IMR-90 (cell line): ENCODE measurements around the gene VSIR.

Experiments used
- CHD1 ChIP-seq: IDR thresholded peaks from 2 replicates; pipeline ENCODE4 v1.6.1; 2012; ENCODE audit warnings: low read depth, low read length, improper control_type of control experiment
- FOS ChIP-seq: fragments of 150-350 bp; IDR thresholded peaks from 2 replicates; pipeline ENCODE4 v1.6.1; 2016; ENCODE audit warnings: low read depth, low read length
- MXI1 ChIP-seq: IDR thresholded peaks from 2 replicates; pipeline ENCODE4 v1.6.1; 2012; ENCODE audit warnings: low read depth, mild to moderate bottlenecking, low read length, moderate library complexity, borderline replicate concordance
- POLR2A ChIP-seq: IDR thresholded peaks from 2 replicates; pipeline ENCODE4 v1.6.1; 2012; ENCODE audit warnings: mild to moderate bottlenecking, low read depth, low read length
- RFX5 ChIP-seq: IDR thresholded peaks from 2 replicates; pipeline ENCODE4 v1.8.0; 2012; ENCODE audit warnings: low read depth, mild to moderate bottlenecking, low read length, moderate library complexity
- TF ChIP-seq, protein P1 (sequence below): conservative IDR thresholded peaks from 2 replicates; pipeline ENCODE4 v1.5.1; 2012; ENCODE audit warnings: mild to moderate bottlenecking, low read depth, low read length, improper control_type of control experiment
- TF ChIP-seq, protein P2 (sequence below): fragments of 150-350 bp; IDR thresholded peaks from 2 replicates; pipeline ENCODE4 v1.6.1; 2017; ENCODE audit warnings: mild to moderate bottlenecking, antibody characterized with exemption, low read length, low read depth

DNA sequence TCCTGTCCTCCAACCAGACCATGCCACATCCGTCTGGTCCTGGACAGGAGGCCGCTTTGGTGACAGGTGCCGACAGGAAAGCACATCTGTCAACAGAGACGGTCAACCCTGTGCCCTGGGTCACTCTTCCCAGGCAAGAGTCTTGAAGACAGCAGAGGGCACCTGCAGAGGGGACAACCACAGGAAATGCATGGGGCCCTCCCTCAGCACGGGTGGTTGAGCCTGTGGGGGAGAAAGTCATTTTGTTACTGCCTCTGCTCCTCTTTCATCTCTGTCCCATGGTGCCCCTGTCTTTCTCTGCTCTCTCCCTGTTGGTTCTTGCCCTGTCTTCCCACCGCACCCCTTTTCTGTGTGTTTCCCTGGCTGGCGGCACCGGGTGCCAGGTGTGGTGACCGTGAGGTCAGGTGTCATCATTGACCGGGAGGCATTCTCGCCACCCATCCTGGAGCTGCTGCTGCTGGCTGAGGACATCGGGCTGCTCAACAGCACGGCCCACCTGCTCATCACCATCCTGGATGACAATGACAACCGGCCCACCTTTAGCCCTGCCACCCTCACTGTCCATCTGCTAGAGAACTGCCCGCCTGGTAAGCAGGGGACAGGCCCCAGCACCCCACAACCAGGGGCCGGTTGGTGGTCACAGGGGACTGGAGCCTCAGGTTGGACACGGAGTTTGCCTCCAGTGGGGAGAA lies 17.6 kb upstream of the VSIR start:
- TF ChIP-seq, protein P1, sequence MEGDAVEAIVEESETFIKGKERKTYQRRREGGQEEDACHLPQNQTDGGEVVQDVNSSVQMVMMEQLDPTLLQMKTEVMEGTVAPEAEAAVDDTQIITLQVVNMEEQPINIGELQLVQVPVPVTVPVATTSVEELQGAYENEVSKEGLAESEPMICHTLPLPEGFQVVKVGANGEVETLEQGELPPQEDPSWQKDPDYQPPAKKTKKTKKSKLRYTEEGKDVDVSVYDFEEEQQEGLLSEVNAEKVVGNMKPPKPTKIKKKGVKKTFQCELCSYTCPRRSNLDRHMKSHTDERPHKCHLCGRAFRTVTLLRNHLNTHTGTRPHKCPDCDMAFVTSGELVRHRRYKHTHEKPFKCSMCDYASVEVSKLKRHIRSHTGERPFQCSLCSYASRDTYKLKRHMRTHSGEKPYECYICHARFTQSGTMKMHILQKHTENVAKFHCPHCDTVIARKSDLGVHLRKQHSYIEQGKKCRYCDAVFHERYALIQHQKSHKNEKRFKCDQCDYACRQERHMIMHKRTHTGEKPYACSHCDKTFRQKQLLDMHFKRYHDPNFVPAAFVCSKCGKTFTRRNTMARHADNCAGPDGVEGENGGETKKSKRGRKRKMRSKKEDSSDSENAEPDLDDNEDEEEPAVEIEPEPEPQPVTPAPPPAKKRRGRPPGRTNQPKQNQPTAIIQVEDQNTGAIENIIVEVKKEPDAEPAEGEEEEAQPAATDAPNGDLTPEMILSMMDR: no peak
- TF ChIP-seq MXI1 (no peak), RFX5 (no peak), FOS (no peak), CHD1 (no peak), POLR2A (no peak)
- TF ChIP-seq, protein P2, sequence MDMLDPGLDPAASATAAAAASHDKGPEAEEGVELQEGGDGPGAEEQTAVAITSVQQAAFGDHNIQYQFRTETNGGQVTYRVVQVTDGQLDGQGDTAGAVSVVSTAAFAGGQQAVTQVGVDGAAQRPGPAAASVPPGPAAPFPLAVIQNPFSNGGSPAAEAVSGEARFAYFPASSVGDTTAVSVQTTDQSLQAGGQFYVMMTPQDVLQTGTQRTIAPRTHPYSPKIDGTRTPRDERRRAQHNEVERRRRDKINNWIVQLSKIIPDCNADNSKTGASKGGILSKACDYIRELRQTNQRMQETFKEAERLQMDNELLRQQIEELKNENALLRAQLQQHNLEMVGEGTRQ: no peak
